ENCODE measurements around the gene ANAPC4. TPM values are rescaled to one million over a fixed set of nuclear protein-coding genes. Genes with fewer than 3 reads are reported as not detected.

Gene ANAPC4
- total and polyA plus RNA-seq, 2 of the 4 experiments (the other 2 are of a cell fraction): 12.4 to 18.3 TPM

GRCh38 chr4:25443851-25444250 lies 66.8 kb downstream of the ANAPC4 start:
- Histone ChIP-seq H3K79me1 (ENCODE audit: low read depth in 1 of 2, low read length in 2 of 2) (no peaks in the 10 kb centered on the region), H4K20me1 (ENCODE audit: insufficient read depth, low read length) (no peaks in the 10 kb centered on the region), H3K9ac (ENCODE audit: low read depth, low read length) (no peak overlapping the region), H3K9me1 (ENCODE audit: insufficient read depth, low read length) (no peaks in the 10 kb centered on the region), H4K5ac (ENCODE audit: low read depth, low read length) (no peak overlapping the region), H2BK20ac (ENCODE audit: low read depth, low read length) (no peak overlapping the region), H3K4me3 (ENCODE audit: insufficient read depth, low read depth, low read length) (no peak overlapping the region), H3K56ac (ENCODE audit: extremely low read depth, insufficient read depth, low read length) (no peak overlapping the region), H3K4me1 (ENCODE audit: control insufficient read depth, insufficient read depth, low read length) (no peaks in the 10 kb centered on the region), H3K27ac (ENCODE audit: insufficient read depth, low read length) (no peak overlapping the region), H2BK5ac (ENCODE audit: low read depth, low read length, poor library complexity, severe bottlenecking) (no peak overlapping the region), H2AK9ac (replicated peaks; ENCODE audit: low read depth, low read length, poor library complexity) (no peak overlapping the region), H4K91ac (ENCODE audit: insufficient read depth, low read depth, low read length) (no peak overlapping the region), H3K36me3 (ENCODE audit: control insufficient read depth, insufficient read depth, low read length) (no peaks in the 10 kb centered on the region), H3K14ac (replicated peaks; ENCODE audit: low read depth, low read length) (no peak overlapping the region), H3K4me2 (ENCODE audit: low read depth, low read length) (no peak overlapping the region), H3K23ac (ENCODE audit: low read depth, low read length) (no peak overlapping the region), H3K9me3 (ENCODE audit: control insufficient read depth, insufficient read depth, low read length) (no peaks in the 10 kb centered on the region), H3K4ac (ENCODE audit: low read depth, low read length) (no peak overlapping the region), H2AK5ac (ENCODE audit: low read depth, low read length) (no peak overlapping the region), H2BK120ac (ENCODE audit: low read depth, low read length) (no peak overlapping the region), H2BK15ac (ENCODE audit: low read depth, low read length) (no peak overlapping the region), H3K27me3 (ENCODE audit: control insufficient read depth, insufficient read depth, low read length) (peaks cover 25% of the 10 kb centered on the region), H4K8ac (ENCODE audit: low read depth in 2 of 2, low read length in 2 of 2) (no peak overlapping the region), H3K18ac (ENCODE audit: low read depth, low read length) (no peak overlapping the region), H2AFZ (replicated peaks; ENCODE audit: low read length, poor library complexity) (no peak overlapping the region)
- TF ChIP-seq RAD21 (IDR thresholded peaks at IDR 0.05; ENCODE audit: low read length): no peak
- no peak for TF ChIP-seq USF2 (IDR thresholded peaks at IDR 0.05; ENCODE audit: low read depth, low read length)
- no peak for TF ChIP-seq MAFK (IDR thresholded peaks at IDR 0.05; ENCODE audit: low read depth, low read length)
- TF ChIP-seq NFE2L2 (IDR thresholded peaks at IDR 0.05; ENCODE audit: low read depth, low read length): no peak
- no peak for TF ChIP-seq POLR2A (IDR thresholded peaks at IDR 0.05; ENCODE audit: low read depth, low read length)
- TF ChIP-seq RFX5 (IDR thresholded peaks at IDR 0.05; ENCODE audit: low read depth, low read length): no peak
- TF ChIP-seq MAZ (IDR thresholded peaks at IDR 0.05; ENCODE audit: borderline replicate concordance, low read depth, low read length): no peak
- TF ChIP-seq CHD1 (IDR thresholded peaks at IDR 0.05; ENCODE audit: low read depth, low read length): no peak
- TF ChIP-seq RCOR1 (IDR thresholded peaks at IDR 0.05; ENCODE audit: insufficient replicate concordance, low read length): no peak
- no peak for TF ChIP-seq ELK1 (IDR thresholded peaks at IDR 0.05; ENCODE audit: borderline replicate concordance, low read depth, low read length)
- no CpG with 5 or more reads among the region's 6 CpGs for WGBS, 2 experiments (ENCODE audit: extremely low coverage in 2 of 2, insufficient read length in 1 of 2)
- ATAC-seq (ENCODE audit: low read depth) (no peak), DNase-seq (no peak)
- intact Hi-C loops (cut with micrococcal nuclease) (loop anchor here (5.0 to 10.0 kb wide), 2 partner anchors 418 to 541 kb away; partner anchors contain the start of gene SEL1L3), dilution Hi-C loops (cut with HindIII; ENCODE audit: low sequenced_read_pairs, unreplicated experiment) (no loop called here), in situ Hi-C loops (cut with MboI; ENCODE audit: low sequenced_read_pairs) (loop anchor here (5.0 kb wide), 1 partner anchor 318 kb away; no protein-coding TSS in a partner anchor)
- CTCF ChIA-PET: interaction anchor here (5.2 kb wide), 1 partner anchor 326 kb away, joined by 66 read pairs; no protein-coding TSS in a partner anchor
- no TSS peak for BruUV-seq (replicated peaks)
- POLR2A ChIA-PET (ENCODE audit: unreplicated experiment): no interaction called here
